Tibial nerve (tissue), 4 donors: Measurements from ENCODE around the gene TIMM17A.

ENCODE experiments used
- CTCF ChIP-seq, 5 experiments: fragments of 200-600 bp in 3 of 5; fragments of 450-650 bp in 2 of 5; sonication (generic) in 3 of 5; IDR thresholded peaks; one replicate each; pipeline ENCODE4 v1.5.1; 2016 to 2019; ENCODE audit warnings: antibody characterized with exemption in 5 of 5, mild to moderate bottlenecking in 3 of 5, moderate library complexity in 2 of 5
- EP300 ChIP-seq, 2 donors: sonication (generic); formaldehyde crosslinking; IDR thresholded peaks; one replicate each; pipeline ENCODE4 v1.6.1; 2017; ENCODE audit warnings: antibody characterized with exemption in 2 of 2, mild to moderate bottlenecking in 1 of 2

- TF ChIP-seq EP300 (IDR thresholded peaks at IDR 0.05): peak in 1 of 2 donors; percentile 41
- TF ChIP-seq CTCF (IDR thresholded peaks at IDR 0.05): no peak
Measured at GRCh38 chr1:201912832-201913231, 42.5 kb upstream of the TIMM17A start.
